ENCODE results near the gene PAX8. TPM values are rescaled to one million over a fixed set of nuclear protein-coding genes. Genes with fewer than 3 reads are reported as not detected.
"Not testable (repeated sequence)": the region's sequence is repeated elsewhere in the genome, so short reads cannot be mapped to it uniquely, and the experiment has no call there.

The PAX8 gene
- total RNA-seq, 2 experiments from 2014 or later = 1.6 to 2.6 TPM

- TF ChIP-seq EZH2phosphoT487 (IDR thresholded peaks at IDR 0.05; ENCODE audit: borderline replicate concordance, low read depth, low read length) = no peak
- TF ChIP-seq, protein P1, sequence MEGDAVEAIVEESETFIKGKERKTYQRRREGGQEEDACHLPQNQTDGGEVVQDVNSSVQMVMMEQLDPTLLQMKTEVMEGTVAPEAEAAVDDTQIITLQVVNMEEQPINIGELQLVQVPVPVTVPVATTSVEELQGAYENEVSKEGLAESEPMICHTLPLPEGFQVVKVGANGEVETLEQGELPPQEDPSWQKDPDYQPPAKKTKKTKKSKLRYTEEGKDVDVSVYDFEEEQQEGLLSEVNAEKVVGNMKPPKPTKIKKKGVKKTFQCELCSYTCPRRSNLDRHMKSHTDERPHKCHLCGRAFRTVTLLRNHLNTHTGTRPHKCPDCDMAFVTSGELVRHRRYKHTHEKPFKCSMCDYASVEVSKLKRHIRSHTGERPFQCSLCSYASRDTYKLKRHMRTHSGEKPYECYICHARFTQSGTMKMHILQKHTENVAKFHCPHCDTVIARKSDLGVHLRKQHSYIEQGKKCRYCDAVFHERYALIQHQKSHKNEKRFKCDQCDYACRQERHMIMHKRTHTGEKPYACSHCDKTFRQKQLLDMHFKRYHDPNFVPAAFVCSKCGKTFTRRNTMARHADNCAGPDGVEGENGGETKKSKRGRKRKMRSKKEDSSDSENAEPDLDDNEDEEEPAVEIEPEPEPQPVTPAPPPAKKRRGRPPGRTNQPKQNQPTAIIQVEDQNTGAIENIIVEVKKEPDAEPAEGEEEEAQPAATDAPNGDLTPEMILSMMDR (conservative IDR thresholded peaks at IDR 0.05; ENCODE audit: low read length) = no peak
- H2AFZ ChIP-seq (ENCODE audit: low read length) = no peak overlapping the region
- no peaks in the 10 kb centered on the region for H4K20me1 ChIP-seq (ENCODE audit: insufficient read depth, low read length)
- H3K79me2 ChIP-seq (ENCODE audit: insufficient read depth, low read depth, low read length) = no peaks in the 10 kb centered on the region
- intact Hi-C loops (cut with micrococcal nuclease; ENCODE audit: unreplicated experiment) = no loop called here
- CTCF ChIA-PET (ENCODE audit: unreplicated experiment) = no interaction called here
- no TSS peak for BruUV-seq (replicated peaks)
- no peak overlapping the region for H3K4me3 ChIP-seq (ENCODE audit: low read depth, low read length, poor library complexity, severe bottlenecking)
- POLR2A ChIA-PET = no interaction called here
- H3K27ac ChIP-seq (ENCODE audit: low read depth, low read length, poor library complexity, severe bottlenecking) = no peak overlapping the region
- DNase-seq (ENCODE audit: low spot score) = no peak
- H3K9me3 ChIP-seq (ENCODE audit: low read length) = no peaks in the 10 kb centered on the region
- H3K4me1 ChIP-seq (ENCODE audit: insufficient read depth, low read length, poor library complexity, severe bottlenecking) = no peaks in the 10 kb centered on the region
- no peaks in the 10 kb centered on the region for H3K9me2 ChIP-seq (ENCODE audit: insufficient read depth, low read length)
- H3K36me3 ChIP-seq (ENCODE audit: insufficient read depth, low read length) = no peaks in the 10 kb centered on the region
- no peak overlapping the region for H3K4me2 ChIP-seq (ENCODE audit: low read length)
Measured at GRCh38 chr2:113291191-113291590, 12.5 kb upstream of the PAX8 start.

GRCh38 chr2:113288674-113289149 is 10.0 kb upstream of the PAX8 start:
- H3K79me2 ChIP-seq (ENCODE audit: insufficient read depth, low read depth, low read length); H2AFZ ChIP-seq (ENCODE audit: low read length); POLR2A ChIA-PET; H3K4me1 ChIP-seq (ENCODE audit: insufficient read depth, low read length, poor library complexity, severe bottlenecking); CTCF ChIA-PET (ENCODE audit: unreplicated experiment); H3K27ac ChIP-seq (ENCODE audit: low read depth, low read length, poor library complexity, severe bottlenecking); H3K36me3 ChIP-seq (ENCODE audit: insufficient read depth, low read length); H3K9me2 ChIP-seq (ENCODE audit: insufficient read depth, low read length); H3K9me3 ChIP-seq (ENCODE audit: low read length); H4K20me1 ChIP-seq (ENCODE audit: insufficient read depth, low read length); intact Hi-C loops (cut with micrococcal nuclease; ENCODE audit: unreplicated experiment); H3K4me2 ChIP-seq (ENCODE audit: low read length); BruUV-seq (replicated peaks); DNase-seq (ENCODE audit: low spot score); H3K4me3 ChIP-seq (ENCODE audit: low read depth, low read length, poor library complexity, severe bottlenecking): not testable (repeated sequence)

DNA sequence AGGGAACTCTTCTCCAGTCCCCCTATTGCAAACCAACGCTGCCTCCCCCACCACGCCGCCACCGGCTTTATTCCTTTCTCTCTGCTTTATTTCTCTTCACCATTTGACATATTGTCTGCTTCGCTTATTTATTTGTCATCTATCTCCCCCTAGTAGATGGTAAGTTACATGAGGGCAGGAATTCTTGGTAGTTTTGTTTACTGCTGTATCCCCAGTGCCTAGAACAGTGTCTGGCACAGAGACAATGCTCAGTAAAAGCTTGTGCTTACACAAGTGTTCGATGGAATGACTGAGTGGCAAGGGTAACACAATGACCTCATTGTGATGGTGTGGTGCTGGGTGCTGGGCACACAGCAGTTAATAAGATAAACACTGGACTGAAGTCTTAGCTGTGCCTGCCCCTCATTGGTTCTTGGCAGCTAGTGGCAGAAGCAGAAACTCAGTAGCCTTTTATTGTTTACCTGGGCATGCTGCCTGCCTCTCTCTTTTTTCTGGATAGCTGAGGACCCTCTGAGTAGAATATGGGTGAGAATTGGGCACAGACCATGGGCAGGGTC is 9.5 kb upstream of the PAX8 start:
- intact Hi-C loops (cut with micrococcal nuclease; ENCODE audit: unreplicated experiment); BruUV-seq (replicated peaks): not testable (repeated sequence)

GRCh38 chr2:113285816-113286215 is 7.1 kb upstream of the PAX8 start:
- H3K4me1 ChIP-seq (ENCODE audit: insufficient read depth, low read length, poor library complexity, severe bottlenecking) = no peaks in the 10 kb centered on the region
- no peaks in the 10 kb centered on the region for H4K20me1 ChIP-seq (ENCODE audit: insufficient read depth, low read length)
- ChIA-PET POLR2A (no interaction called here), CTCF (ENCODE audit: unreplicated experiment) (no interaction called here)
- no peak overlapping the region for H3K4me3 ChIP-seq (ENCODE audit: low read depth, low read length, poor library complexity, severe bottlenecking)
- no peaks in the 10 kb centered on the region for H3K9me3 ChIP-seq (ENCODE audit: low read length)
- TF ChIP-seq, protein P1 (conservative IDR thresholded peaks at IDR 0.05; ENCODE audit: low read length) = no peak
- no peak for TF ChIP-seq EZH2phosphoT487 (IDR thresholded peaks at IDR 0.05; ENCODE audit: borderline replicate concordance, low read depth, low read length)
- no peak overlapping the region for H3K4me2 ChIP-seq (ENCODE audit: low read length)
- H3K27ac ChIP-seq (ENCODE audit: low read depth, low read length, poor library complexity, severe bottlenecking) = no peak overlapping the region
- H3K36me3 ChIP-seq (ENCODE audit: insufficient read depth, low read length) = no peaks in the 10 kb centered on the region
- no peaks in the 10 kb centered on the region for H3K9me2 ChIP-seq (ENCODE audit: insufficient read depth, low read length)
- no peak for DNase-seq (ENCODE audit: low spot score)
- no peaks in the 10 kb centered on the region for H3K79me2 ChIP-seq (ENCODE audit: insufficient read depth, low read depth, low read length)
- no TSS peak for BruUV-seq (replicated peaks)
- intact Hi-C loops (cut with micrococcal nuclease; ENCODE audit: unreplicated experiment) = no loop called here
- H2AFZ ChIP-seq (ENCODE audit: low read length) = no peak overlapping the region

More for the DNA sequence above, 9.5 kb upstream of the PAX8 start:
- H4K20me1 ChIP-seq (ENCODE audit: insufficient read depth, low read length); H3K4me1 ChIP-seq (ENCODE audit: insufficient read depth, low read length, poor library complexity, severe bottlenecking); H2AFZ ChIP-seq (ENCODE audit: low read length); H3K4me3 ChIP-seq (ENCODE audit: low read depth, low read length, poor library complexity, severe bottlenecking); H3K9me2 ChIP-seq (ENCODE audit: insufficient read depth, low read length); DNase-seq (ENCODE audit: low spot score); H3K36me3 ChIP-seq (ENCODE audit: insufficient read depth, low read length); H3K9me3 ChIP-seq (ENCODE audit: low read length); H3K27ac ChIP-seq (ENCODE audit: low read depth, low read length, poor library complexity, severe bottlenecking); CTCF ChIA-PET (ENCODE audit: unreplicated experiment); POLR2A ChIA-PET; H3K79me2 ChIP-seq (ENCODE audit: insufficient read depth, low read depth, low read length); H3K4me2 ChIP-seq (ENCODE audit: low read length): not testable (repeated sequence)

GRCh38 chr2:113284999-113285398 is 6.3 kb upstream of the PAX8 start:
- H3K9me3 ChIP-seq (ENCODE audit: low read length); H3K4me1 ChIP-seq (ENCODE audit: insufficient read depth, low read length, poor library complexity, severe bottlenecking); H3K9me2 ChIP-seq (ENCODE audit: insufficient read depth, low read length); POLR2A ChIA-PET; BruUV-seq (replicated peaks); H3K79me2 ChIP-seq (ENCODE audit: insufficient read depth, low read depth, low read length); H3K4me2 ChIP-seq (ENCODE audit: low read length); H3K4me3 ChIP-seq (ENCODE audit: low read depth, low read length, poor library complexity, severe bottlenecking); H4K20me1 ChIP-seq (ENCODE audit: insufficient read depth, low read length); H3K36me3 ChIP-seq (ENCODE audit: insufficient read depth, low read length); H3K27ac ChIP-seq (ENCODE audit: low read depth, low read length, poor library complexity, severe bottlenecking); intact Hi-C loops (cut with micrococcal nuclease; ENCODE audit: unreplicated experiment); DNase-seq (ENCODE audit: low spot score); CTCF ChIA-PET (ENCODE audit: unreplicated experiment); H2AFZ ChIP-seq (ENCODE audit: low read length): not testable (repeated sequence)
